ENCODE measurements around the gene AK9. TPM values are rescaled to one million over a fixed set of nuclear protein-coding genes. Genes with fewer than 3 reads are reported as not detected.
"Not testable (repeated sequence)": the region's sequence is repeated elsewhere in the genome, so short reads cannot be mapped to it uniquely, and the experiment has no call there.

Gene AK9
- total RNA-seq, 1 donor from 2014 or later = 13.8 TPM

DNA sequence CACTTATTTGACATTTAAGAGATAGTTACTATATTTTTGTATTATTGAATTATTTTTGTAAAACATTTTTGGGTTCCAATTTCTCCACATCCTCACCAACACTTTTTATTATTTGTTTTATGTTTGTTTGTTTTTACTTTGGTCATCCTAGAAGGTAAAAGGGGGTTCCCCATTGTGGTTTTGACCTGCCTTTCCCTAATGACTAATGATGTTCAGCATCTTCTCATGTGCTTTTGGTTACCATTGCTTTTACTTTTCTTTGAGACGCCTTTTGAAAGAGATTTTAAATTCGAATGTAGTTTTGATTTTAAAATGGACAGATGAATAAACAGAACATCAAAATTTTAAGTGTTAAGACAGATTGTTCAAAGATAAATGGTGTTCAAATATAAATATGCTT lies 46.9 kb downstream of the AK9 start:
- intact Hi-C loops (cut with DNase I) = no loop called here
- DNase-seq (ENCODE audit: low spot score) (no peak), ATAC-seq (no peak)

DNA sequence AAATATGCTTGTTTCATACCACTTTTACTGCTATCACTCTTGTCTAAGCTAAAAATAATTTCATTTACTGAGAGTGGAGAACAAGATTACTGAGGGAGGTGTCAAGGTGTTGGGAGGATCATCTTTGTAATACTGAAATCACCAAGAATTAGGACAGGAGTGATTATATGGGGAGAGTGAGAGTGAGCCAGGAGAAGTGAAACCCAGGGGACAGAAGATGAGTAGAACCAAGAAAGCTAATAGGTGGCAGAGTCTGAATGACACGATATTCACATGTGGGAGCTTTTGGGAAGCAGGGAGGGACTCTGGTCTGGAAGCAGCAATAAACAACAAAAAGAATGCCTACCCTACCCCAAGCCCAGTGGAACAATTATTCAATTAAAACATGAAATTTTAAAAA lies 58.6 kb downstream of the AK9 start:
- intact Hi-C loops (cut with DNase I) = no loop called here
- ATAC-seq = no peak
- no peak for DNase-seq (ENCODE audit: low spot score)

DNA sequence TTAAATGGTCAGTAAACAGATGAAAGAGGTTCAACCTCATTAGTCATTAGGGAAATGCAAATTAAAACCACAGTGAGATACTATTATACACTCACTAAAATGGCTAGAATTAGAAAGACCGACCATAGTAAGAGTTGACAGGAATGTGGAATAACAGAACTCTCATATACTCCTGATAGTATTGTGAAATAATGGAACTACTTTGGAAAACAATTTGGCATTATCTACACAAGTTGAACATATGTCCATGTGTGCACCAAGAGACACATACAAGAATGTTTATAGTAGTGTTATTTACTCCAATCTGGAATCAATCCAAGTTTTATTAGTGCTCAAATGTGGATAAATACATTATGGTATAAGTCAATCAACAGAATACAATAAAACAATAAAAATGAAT lies 59.6 kb downstream of the AK9 start:
- intact Hi-C loops (cut with DNase I) = no loop called here
- DNase-seq (ENCODE audit: low spot score) (no peak), ATAC-seq (no peak)

- DNase-seq (ENCODE audit: low spot score) = no peak
- intact Hi-C loops (cut with DNase I) = no loop called here
- no peak for ATAC-seq
Measured at GRCh38 chr6:109628158-109629000, 62.6 kb downstream of the AK9 start.

DNA sequence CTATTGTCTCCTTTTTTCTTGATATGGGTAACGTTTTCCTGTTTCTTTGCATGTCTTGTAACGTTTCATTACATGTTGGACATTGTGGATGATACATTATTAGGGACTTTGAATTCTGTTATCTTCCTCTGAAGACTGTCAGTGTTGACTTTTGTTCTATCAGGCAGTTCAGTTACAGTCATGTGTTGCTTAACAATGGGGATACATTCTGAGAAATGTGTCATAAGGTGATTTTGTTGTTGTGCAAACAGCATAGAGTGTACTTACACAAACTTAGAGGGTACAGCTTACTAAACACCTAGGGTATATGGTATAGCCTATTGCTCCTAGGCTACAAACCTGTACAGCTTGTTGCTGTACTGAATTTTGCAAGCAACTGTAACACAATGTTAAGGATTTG lies 64.7 kb downstream of the AK9 start:
- no peak for DNase-seq (ENCODE audit: low spot score)
- no peak for ATAC-seq
- intact Hi-C loops (cut with DNase I) = no loop called here

DNA sequence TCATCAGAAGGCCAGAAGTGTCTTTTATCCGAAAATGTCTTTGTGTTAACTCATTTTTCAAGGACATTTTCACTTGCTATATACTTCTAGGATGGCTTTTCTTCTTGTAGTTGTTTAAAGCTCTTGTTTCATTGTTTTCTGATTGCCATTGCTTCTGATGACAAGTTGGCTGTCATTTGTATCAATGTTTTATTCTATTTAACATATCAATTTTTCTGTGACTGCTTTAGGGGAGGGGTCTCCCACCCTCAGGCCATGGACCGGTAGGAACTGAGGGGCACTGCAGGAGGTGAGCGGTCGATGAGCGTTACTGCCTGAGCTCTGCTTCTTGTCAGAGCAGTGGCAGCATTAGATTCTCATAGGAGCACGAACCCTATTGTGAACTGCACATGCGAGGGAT lies 65.8 kb downstream of the AK9 start:
- intact Hi-C loops (cut with DNase I) = no loop called here
- ATAC-seq (no peak), DNase-seq (ENCODE audit: low spot score) (no peak)

- intact Hi-C loops (cut with DNase I) = no loop called here
- DNase-seq (ENCODE audit: low spot score) (no peak), ATAC-seq (no peak)
Measured at GRCh38 chr6:109623288-109623687, 67.7 kb downstream of the AK9 start.

GRCh38 chr6:109612268-109612667 lies 78.7 kb downstream of the AK9 start:
- no peak for ATAC-seq
- DNase-seq (ENCODE audit: low spot score) = no peak
- intact Hi-C loops (cut with DNase I) = no loop called here

DNA sequence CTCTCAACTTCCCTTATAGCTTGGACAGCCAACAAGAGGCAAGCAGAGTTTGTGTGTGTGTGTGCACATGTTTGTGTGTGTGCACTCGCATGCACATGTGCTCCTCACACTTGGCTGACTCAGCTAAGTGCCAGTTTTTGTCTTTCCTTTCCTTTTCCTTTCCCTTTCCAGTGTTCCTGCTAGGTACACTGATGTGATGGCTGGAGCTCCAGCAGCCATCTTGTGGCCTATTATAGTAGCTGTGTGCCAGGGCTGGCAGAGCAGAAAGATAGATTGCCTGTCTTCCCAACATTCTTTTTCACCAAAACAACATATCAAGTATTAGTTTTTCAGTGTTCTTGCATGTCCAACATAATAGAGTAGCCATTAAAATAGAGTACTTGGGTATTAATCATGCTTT lies 79.5 kb downstream of the AK9 start:
- intact Hi-C loops (cut with DNase I) = no loop called here
- ATAC-seq = no peak

GRCh38 chr6:109610590-109610989 lies 80.4 kb downstream of the AK9 start:
- ATAC-seq = no peak
- intact Hi-C loops (cut with DNase I) = no loop called here
- no peak for DNase-seq (ENCODE audit: low spot score)

More for the DNA sequence above, 79.5 kb downstream of the AK9 start:
- DNase-seq (ENCODE audit: low spot score) = no peak

- intact Hi-C loops (cut with DNase I) = no loop called here
- DNase-seq (ENCODE audit: low spot score) (no peak), ATAC-seq (no peak)
Measured at GRCh38 chr6:109609737-109610136, 81.3 kb downstream of the AK9 start.

GRCh38 chr6:109606359-109606758 lies 84.6 kb downstream of the AK9 start:
- DNase-seq (ENCODE audit: low spot score) (no peak), ATAC-seq (no peak)
- intact Hi-C loops (cut with DNase I) = no loop called here

DNA sequence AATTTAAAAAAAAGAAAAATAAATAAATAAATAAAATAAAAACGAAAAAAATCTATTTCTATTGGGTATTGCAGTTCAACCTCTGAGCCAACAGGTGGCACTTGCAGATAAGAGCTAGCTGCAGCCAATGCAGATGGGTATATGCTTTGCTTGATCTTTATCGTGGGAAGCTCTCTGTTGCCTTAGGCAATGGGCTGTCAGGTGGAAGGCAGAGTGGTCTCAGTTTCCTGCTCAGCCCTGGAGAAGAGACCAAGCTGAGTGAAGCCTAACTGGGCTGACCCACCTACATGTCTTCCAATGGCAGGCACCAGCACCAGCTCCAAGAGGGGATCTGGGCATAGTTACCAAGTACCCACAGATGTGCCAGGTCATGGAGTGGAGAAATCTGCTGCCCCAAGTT lies 95.0 kb downstream of the AK9 start:
- DNase-seq (ENCODE audit: low spot score) = no peak
- intact Hi-C loops (cut with DNase I) = no loop called here
- no peak for ATAC-seq

DNA sequence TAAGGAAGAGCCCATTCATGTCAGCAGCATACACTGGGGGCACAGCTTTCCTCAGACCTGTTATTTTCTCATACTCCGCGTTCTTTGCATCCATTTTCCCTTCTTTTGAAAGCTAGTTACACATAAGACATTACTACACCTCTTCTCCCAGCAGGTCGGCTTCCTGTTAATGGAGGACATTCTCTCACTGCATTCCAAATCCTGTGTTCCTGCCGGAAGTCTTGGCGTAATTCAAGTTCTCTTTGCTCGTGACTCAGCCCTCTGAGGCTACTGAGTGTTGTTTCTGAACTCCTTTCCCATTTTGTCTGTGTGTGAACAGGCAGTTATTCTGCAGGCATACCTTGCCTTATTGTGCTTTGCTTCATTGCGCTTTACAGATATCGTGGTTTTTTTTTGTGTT lies 110.5 kb downstream of the AK9 start:
- intact Hi-C loops (cut with DNase I) = no loop called here
- no peak for ATAC-seq
- no peak for DNase-seq (ENCODE audit: low spot score)

DNA sequence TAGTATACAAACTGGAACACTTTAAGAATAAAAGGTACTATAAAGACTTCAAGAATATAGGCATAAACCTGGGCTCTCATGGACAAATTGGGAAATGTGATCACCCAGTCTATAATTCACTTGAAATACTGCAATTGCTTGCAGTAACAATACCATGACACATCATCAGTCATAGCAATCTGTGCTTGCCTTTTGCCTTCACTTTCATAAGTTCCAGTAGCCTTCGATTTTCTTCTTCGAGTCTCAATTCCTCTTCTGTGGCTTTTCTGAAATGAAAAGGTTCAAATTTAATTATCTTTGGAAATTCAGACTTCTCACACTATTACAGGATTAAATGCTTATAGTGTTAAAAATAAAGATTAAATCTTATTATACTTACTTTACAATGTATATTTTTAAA lies 111.6 kb downstream of the AK9 start:
- no peak for DNase-seq (ENCODE audit: low spot score)
- intact Hi-C loops (cut with DNase I) = no loop called here
- no peak for ATAC-seq

- ATAC-seq; DNase-seq (ENCODE audit: low spot score); intact Hi-C loops (cut with DNase I): not testable (repeated sequence)
Measured at GRCh38 chr6:109569901-109570300, 121.1 kb downstream of the AK9 start.

DNA sequence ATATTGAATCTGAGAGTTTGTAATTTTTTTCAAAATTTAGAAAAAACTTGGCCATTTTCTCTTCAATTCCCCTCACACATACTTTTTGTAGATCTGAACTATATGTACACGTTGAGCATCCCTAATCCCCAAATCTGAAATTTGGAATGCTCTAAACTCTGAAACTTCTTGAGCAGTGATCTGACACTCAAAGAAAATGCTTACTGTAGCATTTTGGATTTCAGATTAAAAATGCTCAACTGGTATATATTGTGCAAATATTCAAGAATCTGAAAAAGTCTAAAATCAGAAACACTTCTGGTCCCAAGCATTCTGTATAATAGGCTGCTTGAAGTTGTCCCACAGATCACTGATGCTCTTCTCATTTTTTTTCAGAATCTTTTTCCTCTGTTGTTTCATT lies 129.2 kb downstream of the AK9 start:
- DNase-seq (ENCODE audit: low spot score) = no peak
- no peak for ATAC-seq
- intact Hi-C loops (cut with DNase I) = no loop called here

GRCh38 chr6:109531446-109531845 lies 159.6 kb downstream of the AK9 start:
- DNase-seq (ENCODE audit: low spot score) (no peak), ATAC-seq (no peak)
- intact Hi-C loops (cut with DNase I) = no loop called here

GRCh38 chr6:109527989-109528388 lies 163.0 kb downstream of the AK9 start:
- no peak for DNase-seq (ENCODE audit: low spot score)
- ATAC-seq = no peak
- intact Hi-C loops (cut with DNase I) = no loop called here

DNA sequence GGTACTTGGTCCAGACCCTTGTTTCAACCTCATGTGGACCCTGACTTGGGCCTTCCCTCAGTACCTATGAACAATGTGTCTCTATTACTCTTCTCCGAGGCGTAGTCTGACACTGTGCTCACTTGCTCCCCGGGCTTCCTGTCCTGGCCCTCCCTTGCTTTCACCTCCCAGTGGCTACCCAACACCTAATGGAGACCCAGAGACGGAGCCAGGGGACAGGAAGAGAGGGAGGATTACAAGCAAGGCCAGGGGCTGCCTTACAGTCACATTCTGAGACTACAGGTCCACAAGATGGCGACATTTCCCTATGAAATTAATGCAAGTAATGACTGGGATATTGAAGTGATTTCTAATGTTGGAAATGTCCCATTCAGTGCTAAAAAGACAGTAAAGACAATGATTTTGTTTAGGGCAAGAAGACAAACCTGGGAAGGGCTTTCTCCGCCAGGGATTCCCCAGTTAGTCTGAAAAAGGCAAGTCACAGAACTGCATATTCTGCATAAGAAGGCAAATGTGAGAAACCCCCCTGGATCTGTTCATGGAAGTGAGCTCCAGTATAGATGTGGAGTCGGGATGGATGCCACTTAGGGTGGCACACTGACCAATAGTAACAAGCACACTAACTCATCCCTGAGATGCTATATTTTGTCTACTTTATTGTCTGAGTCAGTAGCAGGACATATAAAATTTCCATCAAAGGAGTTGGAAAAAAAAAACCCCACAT lies 163.9 kb downstream of the AK9 start:
- no peak for DNase-seq (ENCODE audit: low spot score)
- intact Hi-C loops (cut with DNase I) = no loop called here
- ATAC-seq = peak; percentile 72

GRCh38 chr6:109524129-109524528 lies 166.9 kb downstream of the AK9 start:
- intact Hi-C loops (cut with DNase I) = no loop called here
- no peak for ATAC-seq
- no peak for DNase-seq (ENCODE audit: low spot score)
